KMS-11 (cell line): Measurements from ENCODE around the gene TAS2R4.
"Not testable (repeated sequence)": the region's sequence is repeated elsewhere in the genome, so short reads cannot be mapped to it uniquely, and the experiment has no call there.

ENCODE experiments used
- H2AFZ ChIP-seq: fragments of 200-600 bp; sonication (generic); 2 replicates; pipeline ENCODE4 v1.6.1; 2016; ENCODE audit warnings: antibody characterized with exemption, mixed run types, low read depth
- H3K27ac ChIP-seq: fragments of 200-600 bp; sonication (generic); 2 replicates; pipeline ENCODE4 v1.6.1; 2016; ENCODE audit warnings: mild to moderate bottlenecking, mixed run types
- H3K27me3 ChIP-seq: fragments of 200-600 bp; sonication (generic); 2 replicates; pipeline ENCODE4 v1.6.1; 2017; ENCODE audit warnings: mild to moderate bottlenecking, low read depth, mixed run types, moderate library complexity; ENCODE audit not compliant: insufficient read depth
- H3K36me3 ChIP-seq: fragments of 200-600 bp; sonication (generic); 2 replicates; pipeline ENCODE4 v1.6.1; 2017; ENCODE audit warnings: mild to moderate bottlenecking, mixed run types; ENCODE audit not compliant: insufficient read depth
- H3K4me1 ChIP-seq: fragments of 200-600 bp; sonication (generic); 2 replicates; pipeline ENCODE4 v1.6.1; 2016; ENCODE audit warnings: mild to moderate bottlenecking, low read depth, mixed run types; ENCODE audit not compliant: poor library complexity, severe bottlenecking
- H3K4me2 ChIP-seq: fragments of 200-600 bp; sonication (generic); 2 replicates; pipeline ENCODE4 v1.7.0; 2016; ENCODE audit warnings: mild to moderate bottlenecking, mixed run types
- H3K4me3 ChIP-seq: fragments of 200-600 bp; sonication (generic); IDR thresholded peaks from 2 replicates; pipeline ENCODE4 v1.6.1; 2017; ENCODE audit warnings: low read depth, low read length, mixed read lengths; ENCODE audit not compliant: insufficient read depth
- H3K79me2 ChIP-seq: fragments of 200-600 bp; sonication (generic); 2 replicates; pipeline ENCODE4 v1.6.1; 2016; ENCODE audit warnings: low read depth, mixed run types; ENCODE audit not compliant: insufficient read depth
- H3K9ac ChIP-seq: fragments of 200-600 bp; sonication (generic); 2 replicates; pipeline ENCODE4 v1.6.1; 2016; ENCODE audit warnings: mild to moderate bottlenecking, mixed run types
- H4K20me1 ChIP-seq: fragments of 200-600 bp; sonication (generic); 2 replicates; pipeline ENCODE4 v1.6.1; 2016; ENCODE audit warnings: mild to moderate bottlenecking, mixed run types; ENCODE audit not compliant: insufficient read depth
- TF ChIP-seq, protein P1 (sequence below): fragments of 200-600 bp; sonication (generic); conservative IDR thresholded peaks from 2 replicates; pipeline ENCODE4 v1.6.1; 2017; ENCODE audit warnings: low read depth, mild to moderate bottlenecking, antibody characterized with exemption, low read length, moderate library complexity, mixed read lengths

The TAS2R4 gene

DNA sequence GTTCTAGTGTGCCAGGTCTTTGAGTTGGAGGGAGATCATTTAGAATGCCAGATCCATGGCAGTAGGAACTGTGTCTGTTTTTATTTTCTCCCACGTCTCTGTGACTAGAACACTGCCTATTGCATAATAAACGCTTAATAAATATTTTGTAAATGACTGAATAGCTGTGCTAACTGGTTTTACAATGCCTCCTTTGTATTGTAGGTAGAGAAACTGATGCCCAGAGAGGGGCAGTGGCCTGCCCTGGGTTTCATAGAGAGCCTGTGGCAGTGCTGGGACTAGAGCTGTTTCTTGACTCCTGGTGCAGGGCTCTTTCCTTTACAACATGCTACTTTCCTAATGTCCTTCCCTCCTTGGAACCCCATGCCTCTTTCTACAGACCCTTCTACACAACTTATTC is 16.1 kb downstream of the TAS2R4 start:
- H3K4me1 ChIP-seq = no peaks in the 10 kb centered on the region
- TF ChIP-seq, protein P1, sequence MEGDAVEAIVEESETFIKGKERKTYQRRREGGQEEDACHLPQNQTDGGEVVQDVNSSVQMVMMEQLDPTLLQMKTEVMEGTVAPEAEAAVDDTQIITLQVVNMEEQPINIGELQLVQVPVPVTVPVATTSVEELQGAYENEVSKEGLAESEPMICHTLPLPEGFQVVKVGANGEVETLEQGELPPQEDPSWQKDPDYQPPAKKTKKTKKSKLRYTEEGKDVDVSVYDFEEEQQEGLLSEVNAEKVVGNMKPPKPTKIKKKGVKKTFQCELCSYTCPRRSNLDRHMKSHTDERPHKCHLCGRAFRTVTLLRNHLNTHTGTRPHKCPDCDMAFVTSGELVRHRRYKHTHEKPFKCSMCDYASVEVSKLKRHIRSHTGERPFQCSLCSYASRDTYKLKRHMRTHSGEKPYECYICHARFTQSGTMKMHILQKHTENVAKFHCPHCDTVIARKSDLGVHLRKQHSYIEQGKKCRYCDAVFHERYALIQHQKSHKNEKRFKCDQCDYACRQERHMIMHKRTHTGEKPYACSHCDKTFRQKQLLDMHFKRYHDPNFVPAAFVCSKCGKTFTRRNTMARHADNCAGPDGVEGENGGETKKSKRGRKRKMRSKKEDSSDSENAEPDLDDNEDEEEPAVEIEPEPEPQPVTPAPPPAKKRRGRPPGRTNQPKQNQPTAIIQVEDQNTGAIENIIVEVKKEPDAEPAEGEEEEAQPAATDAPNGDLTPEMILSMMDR = no peak
- no peak overlapping the region for H3K4me3 ChIP-seq

DNA sequence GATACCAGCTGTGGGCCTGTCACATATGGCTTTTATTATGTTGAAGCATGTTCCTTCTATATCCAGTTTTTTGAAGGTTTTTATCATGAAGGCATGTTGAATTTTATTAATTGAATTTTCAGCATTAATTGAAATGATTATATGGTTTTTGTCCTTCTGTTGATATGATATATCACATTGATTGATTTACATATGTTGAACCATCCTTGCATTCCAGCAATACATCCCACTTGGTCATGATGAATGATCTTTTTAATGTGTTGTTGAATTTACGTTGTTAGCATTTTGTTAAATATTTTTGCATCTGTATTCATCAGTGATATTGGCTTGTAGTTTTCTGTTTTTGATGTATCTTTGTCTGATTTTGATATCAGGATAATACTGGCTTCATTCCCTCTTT is 43.6 kb downstream of the TAS2R4 start:
- Histone ChIP-seq H3K79me2 (no peaks in the 10 kb centered on the region), H3K4me2 (no peak overlapping the region), H4K20me1 (no peaks in the 10 kb centered on the region), H3K27me3 (no peaks in the 10 kb centered on the region), H3K36me3 (no peaks in the 10 kb centered on the region), H3K9ac (no peak overlapping the region), H3K4me3 (no peak overlapping the region), H3K4me1 (no peaks in the 10 kb centered on the region), H2AFZ (no peak overlapping the region), H3K27ac (no peak overlapping the region)
- TF ChIP-seq, protein P1 = no peak

More for the DNA sequence above, 16.1 kb downstream of the TAS2R4 start:
- no peak overlapping the region for H3K9ac ChIP-seq
- no peaks in the 10 kb centered on the region for H3K79me2 ChIP-seq
- H3K36me3 ChIP-seq = no peaks in the 10 kb centered on the region
- H3K4me2 ChIP-seq = no peak overlapping the region
- H3K27ac ChIP-seq = no peak overlapping the region
- no peak overlapping the region for H2AFZ ChIP-seq
- no peaks in the 10 kb centered on the region for H3K27me3 ChIP-seq
- H4K20me1 ChIP-seq = no peaks in the 10 kb centered on the region

DNA sequence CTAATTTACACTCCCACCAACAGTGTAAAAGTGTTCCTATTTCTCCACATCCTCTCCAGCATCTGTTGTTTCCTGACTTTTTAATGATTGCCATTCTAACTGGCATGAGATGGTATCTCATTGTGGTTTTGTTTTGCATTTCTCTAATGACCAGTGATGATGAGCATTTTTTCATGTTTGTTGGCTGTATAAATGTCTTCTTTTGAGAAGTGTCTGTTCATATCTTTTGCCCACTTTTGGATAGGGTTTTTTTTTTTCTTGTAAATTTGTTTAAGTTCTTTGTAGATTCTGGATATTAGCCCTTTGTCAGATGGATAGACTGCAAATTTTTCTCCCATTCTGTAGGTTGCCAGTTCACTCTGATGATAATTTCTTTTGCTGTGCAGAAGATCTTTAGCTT is 46.0 kb downstream of the TAS2R4 start:
- H3K79me2 ChIP-seq, H3K27ac ChIP-seq, H3K4me1 ChIP-seq, H3K4me3 ChIP-seq, H3K9ac ChIP-seq, H2AFZ ChIP-seq, H3K36me3 ChIP-seq, H3K4me2 ChIP-seq, H3K27me3 ChIP-seq, H4K20me1 ChIP-seq: not testable (repeated sequence)
